NCI-H1694 treated with DMSO at 0.1 percent for 48 hours (cell line): ENCODE results near the gene PELO.

Experiments
- DNase-seq: peaks from one replicate; lab custom pipeline; 2025; lab: John Stamatoyannopoulos, UW

The PELO gene

GRCh38 chr5:52831786-52832511 lies 44.2 kb downstream of the PELO start:
- DNase-seq = no peak

- no peak for DNase-seq
Observed at GRCh38 chr5:52834320-52834719, 46.6 kb downstream of the PELO start.

DNA sequence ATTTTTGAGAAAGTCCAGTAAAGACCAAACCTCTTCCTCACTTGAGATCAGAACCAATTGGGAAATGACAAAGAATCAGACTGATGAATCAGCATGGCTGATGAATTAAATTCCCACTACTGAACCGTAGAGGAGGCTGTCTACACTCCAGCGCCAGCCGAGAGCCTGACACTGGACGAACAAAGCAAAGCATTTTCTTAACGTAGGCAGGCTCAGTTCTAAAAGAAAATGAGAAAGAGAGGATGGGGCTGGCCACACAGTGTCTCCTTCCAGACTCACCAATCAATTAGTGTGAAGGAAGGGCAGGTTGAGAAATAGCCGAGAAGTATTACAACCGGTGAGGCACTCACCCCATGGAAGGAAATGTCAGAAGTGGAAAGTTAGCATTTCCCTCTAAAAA lies 49.4 kb downstream of the PELO start:
- DNase-seq = no peak
